IPS-20b (cell line): ENCODE data around the gene SARNP.
"Not testable (repeated sequence)": the region's sequence is repeated elsewhere in the genome, so short reads cannot be mapped to it uniquely, and the experiment has no call there.

Experiments used
- H3K27ac ChIP-seq: one replicate; pipeline ENCODE4 v1.5.1; 2013; ENCODE audit warnings: low read length
- H3K27me3 ChIP-seq: 2 replicates; pipeline ENCODE4 v1.6.1; 2013; ENCODE audit warnings: mild to moderate bottlenecking, low read length, inconsistent platforms; ENCODE audit not compliant: insufficient read depth
- H3K36me3 ChIP-seq: 2 replicates; pipeline ENCODE4 v1.6.1; 2013; ENCODE audit warnings: low read depth, mild to moderate bottlenecking, inconsistent platforms, low read length, moderate library complexity; ENCODE audit not compliant: insufficient read depth
- H3K4me1 ChIP-seq: 2 replicates; pipeline ENCODE4 v1.6.1; 2013; ENCODE audit warnings: mild to moderate bottlenecking, control low read depth, inconsistent platforms, low read length, moderate library complexity; ENCODE audit not compliant: insufficient read depth
- H3K4me3 ChIP-seq: 2 replicates; pipeline ENCODE4 v1.5.1; 2013; ENCODE audit warnings: mild to moderate bottlenecking, low read length, inconsistent platforms
- H3K9ac ChIP-seq: 2 replicates; pipeline ENCODE4 v1.6.1; 2013; ENCODE audit warnings: low read depth, mild to moderate bottlenecking, inconsistent platforms, low read length, moderate library complexity
- H3K9me3 ChIP-seq: 2 replicates; pipeline ENCODE4 v1.6.1; 2013; ENCODE audit warnings: mild to moderate bottlenecking, low read depth, low read length, inconsistent platforms; ENCODE audit not compliant: insufficient read depth

SARNP gene

DNA sequence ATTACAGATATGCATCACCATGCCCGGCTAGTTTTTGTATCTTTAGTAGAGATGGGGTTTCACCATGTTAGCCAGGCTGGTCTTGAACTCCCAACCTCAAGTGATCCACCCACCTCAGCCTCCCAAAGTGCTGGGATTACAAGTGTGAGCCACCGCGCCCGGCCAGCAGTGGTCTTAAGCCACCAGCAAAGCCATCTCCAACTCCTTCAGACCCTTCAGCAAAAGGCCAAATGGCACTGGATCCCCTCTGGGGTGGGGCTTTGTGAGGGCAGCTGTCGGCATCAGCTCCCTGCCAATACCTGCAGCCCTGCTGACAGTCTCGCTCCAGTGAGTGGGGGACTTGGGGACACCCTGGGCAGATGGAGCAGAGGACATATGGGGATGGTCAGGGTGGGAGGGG is 16.9 kb upstream of the SARNP start:
- H3K4me1 ChIP-seq, H3K27ac ChIP-seq, H3K9ac ChIP-seq, H3K4me3 ChIP-seq, H3K36me3 ChIP-seq, H3K9me3 ChIP-seq, H3K27me3 ChIP-seq: not testable (repeated sequence)

GRCh38 chr12:55833056-55833455 is 15.5 kb upstream of the SARNP start:
- H3K4me1 ChIP-seq = peaks cover 5% of the 10 kb centered on the region; the same call in 1 of the 2 replicates
- 0 out of 2 replicates have a peak, but pooled peaks cover 3% of the 10 kb centered on the region for H3K36me3 ChIP-seq

DNA sequence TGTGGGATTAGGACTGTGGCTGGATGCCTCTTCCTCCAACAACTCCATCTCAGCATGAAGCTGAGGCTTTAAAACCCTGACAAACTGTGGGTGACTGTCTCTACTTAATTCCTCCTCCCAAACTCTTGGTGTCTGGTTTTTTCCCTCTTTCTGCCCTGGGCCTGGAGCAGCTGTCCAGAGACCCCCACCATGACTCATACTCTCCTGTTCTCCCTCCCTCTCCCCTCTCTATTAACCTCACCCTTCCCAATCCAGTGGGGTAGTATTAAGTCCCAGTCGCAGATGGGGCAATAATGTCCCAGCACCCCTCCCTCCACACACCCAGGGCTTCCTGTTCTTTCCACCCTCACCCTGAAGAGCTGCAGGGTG is 13.9 kb upstream of the SARNP start:
- Histone ChIP-seq H3K27ac (peak overlapping the region; percentile 83), H3K4me1 (peaks cover 8% of the 10 kb centered on the region; the same call in 1 of the 2 replicates), H3K36me3 (peaks cover 8% of the 10 kb centered on the region; the same call in 1 of the 2 replicates), H3K9me3 (no peaks in the 10 kb centered on the region), H3K27me3 (no peaks in the 10 kb centered on the region), H3K4me3 (peak overlapping the region; percentile 91), H3K9ac (peak overlapping the region; percentile 95)

More at GRCh38 chr12:55833056-55833455, 15.5 kb upstream of the SARNP start:
- no peak overlapping the region for H3K27ac ChIP-seq
- no peaks in the 10 kb centered on the region for H3K27me3 ChIP-seq
- H3K4me3 ChIP-seq = no peak overlapping the region
- no peak overlapping the region for H3K9ac ChIP-seq
- no peaks in the 10 kb centered on the region for H3K9me3 ChIP-seq

DNA sequence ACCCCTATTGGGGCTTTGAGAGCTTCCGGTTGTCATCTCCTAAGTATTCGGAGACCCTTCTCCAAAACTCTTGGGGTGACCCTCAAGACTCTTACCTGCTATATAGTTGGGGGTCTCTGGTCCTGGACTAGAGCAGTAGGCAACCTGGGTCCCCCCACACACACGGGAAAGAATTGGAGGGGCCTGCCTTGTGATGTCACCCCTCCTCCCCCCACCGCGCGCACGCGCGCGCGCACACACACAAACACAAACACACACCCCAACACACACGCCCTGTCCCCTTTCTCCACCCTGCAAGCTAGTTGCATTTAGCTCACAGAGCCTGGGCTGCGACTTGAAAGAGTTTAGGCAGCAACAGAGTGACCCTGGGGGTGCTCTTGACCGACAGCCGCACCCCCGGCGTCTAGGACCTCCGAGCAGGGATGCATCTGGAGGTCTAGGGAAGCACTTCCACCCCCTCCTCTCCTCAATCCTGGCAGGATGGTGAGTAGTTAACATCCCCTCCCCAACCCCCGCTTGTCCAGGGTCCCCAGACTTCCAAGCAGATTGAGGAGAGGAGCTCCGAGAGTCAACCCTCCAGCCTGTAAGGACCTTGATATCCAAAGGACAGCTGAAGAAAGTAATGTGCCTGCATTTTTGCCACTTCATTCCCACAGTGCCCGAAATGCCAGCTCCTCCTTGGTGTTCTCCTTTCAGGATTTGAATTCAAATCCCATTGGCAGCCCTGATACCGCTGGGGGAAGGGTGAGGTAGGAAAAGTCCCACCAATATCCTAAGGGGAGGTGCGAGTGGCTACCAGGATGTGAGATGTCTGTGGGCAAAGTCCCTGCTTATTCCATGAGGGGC is 13.3 kb upstream of the SARNP start:
- peak overlapping the region; percentile 83 for H3K27ac ChIP-seq
- peaks cover 8% of the 10 kb centered on the region; the same call in 1 of the 2 replicates for H3K36me3 ChIP-seq
- H3K4me1 ChIP-seq = peaks cover 8% of the 10 kb centered on the region; the same call in 1 of the 2 replicates
- peak overlapping the region; percentile 95 for H3K9ac ChIP-seq
- no peaks in the 10 kb centered on the region for H3K27me3 ChIP-seq
- H3K9me3 ChIP-seq = no peaks in the 10 kb centered on the region
- peak overlapping the region; percentile 91 for H3K4me3 ChIP-seq

GRCh38 chr12:55829967-55830600 is 12.6 kb upstream of the SARNP start:
- no peaks in the 10 kb centered on the region for H3K27me3 ChIP-seq
- peaks cover 8% of the 10 kb centered on the region; the same call in 1 of the 2 replicates for H3K4me1 ChIP-seq
- H3K9me3 ChIP-seq = no peaks in the 10 kb centered on the region
- H3K4me3 ChIP-seq = peak overlapping the region; percentile 91
- peak overlapping the region; percentile 83 for H3K27ac ChIP-seq
- H3K36me3 ChIP-seq = peaks cover 8% of the 10 kb centered on the region; the same call in 1 of the 2 replicates
- peak overlapping the region; percentile 95 for H3K9ac ChIP-seq

GRCh38 chr12:55828357-55828756 is 10.8 kb upstream of the SARNP start:
- Histone ChIP-seq H3K9me3 (no peaks in the 10 kb centered on the region), H3K4me3 (peak overlapping the region; percentile 91), H3K9ac (peak overlapping the region; percentile 77; the same call in 1 of the 2 replicates), H3K4me1 (peaks cover 8% of the 10 kb centered on the region; the same call in 1 of the 2 replicates), H3K27me3 (no peaks in the 10 kb centered on the region), H3K36me3 (peaks cover 10% of the 10 kb centered on the region), H3K27ac (no peak overlapping the region)

GRCh38 chr12:55827806-55828205 is 10.3 kb upstream of the SARNP start:
- H3K4me3 ChIP-seq = peak overlapping the region; percentile 91
- H3K36me3 ChIP-seq = peaks cover 15% of the 10 kb centered on the region
- H3K9ac ChIP-seq = no peak overlapping the region
- no peak overlapping the region for H3K27ac ChIP-seq
- H3K9me3 ChIP-seq = no peaks in the 10 kb centered on the region
- H3K4me1 ChIP-seq = peaks cover 8% of the 10 kb centered on the region; the same call in 1 of the 2 replicates
- H3K27me3 ChIP-seq = no peaks in the 10 kb centered on the region

DNA sequence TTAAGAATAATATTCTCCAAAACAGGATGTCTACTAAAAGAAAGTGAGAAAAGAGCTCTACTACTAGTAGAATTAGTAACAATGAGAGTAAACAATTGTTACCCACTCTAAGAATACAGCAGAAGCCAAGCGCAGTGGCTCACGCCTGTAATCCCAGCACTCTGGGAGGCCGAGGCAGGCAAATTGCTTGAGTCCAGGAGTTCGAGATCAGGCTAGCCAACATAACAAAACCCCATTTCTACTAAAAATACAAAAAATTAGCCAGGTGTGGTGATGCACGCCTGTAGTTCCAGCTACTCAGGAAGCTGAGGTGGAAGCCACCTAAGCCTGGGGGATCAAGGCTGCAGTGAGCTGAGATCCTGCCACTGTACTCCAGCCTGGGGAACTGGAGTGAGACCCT is 7.2 kb upstream of the SARNP start:
- H3K4me1 ChIP-seq = 0 out of 2 replicates have a peak, but pooled peaks cover 8% of the 10 kb centered on the region
- H3K27me3 ChIP-seq = no peaks in the 10 kb centered on the region
- H3K9me3 ChIP-seq = no peaks in the 10 kb centered on the region
- no peak overlapping the region for H3K9ac ChIP-seq
- H3K27ac ChIP-seq = no peak overlapping the region
- H3K36me3 ChIP-seq = peaks cover 46% of the 10 kb centered on the region
- no peak overlapping the region for H3K4me3 ChIP-seq

DNA sequence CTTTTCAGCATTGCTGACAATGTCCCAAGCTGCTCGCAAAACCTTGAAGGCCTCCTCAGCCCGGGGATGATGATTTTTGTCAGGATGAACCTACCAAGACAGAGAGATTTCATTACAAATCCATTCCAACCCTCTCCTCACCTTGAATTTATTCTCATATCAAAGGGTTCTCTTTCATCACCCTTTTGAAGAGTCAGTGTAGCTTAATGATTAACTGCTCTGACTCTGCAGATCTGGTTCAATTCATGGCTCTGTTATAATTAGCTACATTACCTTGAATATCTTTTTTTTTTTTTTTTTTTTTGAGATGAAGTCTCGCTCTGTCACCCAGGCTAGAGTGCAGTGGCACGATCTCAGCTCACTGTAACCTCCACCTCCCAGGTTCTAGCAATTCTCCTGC is 5.9 kb upstream of the SARNP start:
- Histone ChIP-seq H3K9ac (no peak overlapping the region), H3K36me3 (peaks cover 56% of the 10 kb centered on the region), H3K9me3 (no peaks in the 10 kb centered on the region)

GRCh38 chr12:55822228-55822627 is 4.7 kb upstream of the SARNP start:
- H3K27me3 ChIP-seq = no peaks in the 10 kb centered on the region
- H3K4me1 ChIP-seq = no peaks in the 10 kb centered on the region
- H3K36me3 ChIP-seq = peaks cover 48% of the 10 kb centered on the region
- no peak overlapping the region for H3K27ac ChIP-seq
- H3K9me3 ChIP-seq = no peaks in the 10 kb centered on the region
- H3K9ac ChIP-seq = no peak overlapping the region
- no peak overlapping the region for H3K4me3 ChIP-seq

More for the DNA sequence above, 5.9 kb upstream of the SARNP start:
- Histone ChIP-seq H3K4me3 (no peak overlapping the region), H3K27me3 (no peaks in the 10 kb centered on the region), H3K27ac (no peak overlapping the region), H3K4me1 (0 out of 2 replicates have a peak, but pooled peaks cover 6% of the 10 kb centered on the region)

GRCh38 chr12:55820679-55821078 is 3.2 kb upstream of the SARNP start:
- H3K36me3 ChIP-seq = peaks cover 51% of the 10 kb centered on the region

More at GRCh38 chr12:55820679-55821078, 3.2 kb upstream of the SARNP start:
- Histone ChIP-seq H3K9me3 (no peaks in the 10 kb centered on the region), H3K4me1 (no peaks in the 10 kb centered on the region; the same call in 1 of the 2 replicates), H3K4me3 (no peak overlapping the region), H3K27me3 (no peaks in the 10 kb centered on the region), H3K27ac (no peak overlapping the region), H3K9ac (no peak overlapping the region)
